ENCODE results near the gene CSNK1D.

CSNK1D gene

GRCh38 chr17:82240506-82241182, 32.9 kb downstream of the CSNK1D start:
- no peak for DNase-seq (ENCODE audit: low read depth, low spot score)

DNA sequence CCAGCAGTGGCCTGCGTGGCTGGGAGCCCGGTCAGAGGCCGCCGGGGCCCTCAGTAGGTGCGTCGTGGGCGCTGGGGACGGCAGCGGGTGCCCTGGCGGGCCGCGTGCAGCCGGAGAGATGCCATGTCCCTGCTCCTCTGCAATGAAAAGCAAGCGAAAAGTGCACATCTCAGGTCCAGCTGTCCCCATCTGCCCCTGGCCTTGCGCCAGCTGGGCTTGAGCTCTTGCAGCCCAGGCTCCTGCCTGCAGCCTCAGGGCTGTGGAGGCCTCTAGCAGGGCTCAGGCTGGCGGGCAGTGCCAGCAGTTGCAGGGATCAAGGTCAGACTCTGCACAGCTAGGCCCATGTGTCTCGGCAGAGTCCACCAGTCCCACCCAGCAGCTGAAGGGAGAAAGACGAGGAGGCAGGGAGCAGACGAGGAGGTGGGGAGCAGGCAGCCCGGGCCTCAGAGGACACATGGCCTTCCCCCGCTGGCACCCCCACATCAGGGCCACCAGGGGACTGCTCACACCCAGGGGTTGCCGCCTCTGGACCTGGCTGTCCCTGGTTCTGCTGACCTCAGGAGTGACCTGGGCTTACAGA, 33.5 kb downstream of the CSNK1D start:
- DNase-seq (ENCODE audit: low read depth, low spot score), result no peak

GRCh38 chr17:82239401-82239925, 34.0 kb downstream of the CSNK1D start:
- DNase-seq (ENCODE audit: low read depth, low spot score), result no peak

DNA sequence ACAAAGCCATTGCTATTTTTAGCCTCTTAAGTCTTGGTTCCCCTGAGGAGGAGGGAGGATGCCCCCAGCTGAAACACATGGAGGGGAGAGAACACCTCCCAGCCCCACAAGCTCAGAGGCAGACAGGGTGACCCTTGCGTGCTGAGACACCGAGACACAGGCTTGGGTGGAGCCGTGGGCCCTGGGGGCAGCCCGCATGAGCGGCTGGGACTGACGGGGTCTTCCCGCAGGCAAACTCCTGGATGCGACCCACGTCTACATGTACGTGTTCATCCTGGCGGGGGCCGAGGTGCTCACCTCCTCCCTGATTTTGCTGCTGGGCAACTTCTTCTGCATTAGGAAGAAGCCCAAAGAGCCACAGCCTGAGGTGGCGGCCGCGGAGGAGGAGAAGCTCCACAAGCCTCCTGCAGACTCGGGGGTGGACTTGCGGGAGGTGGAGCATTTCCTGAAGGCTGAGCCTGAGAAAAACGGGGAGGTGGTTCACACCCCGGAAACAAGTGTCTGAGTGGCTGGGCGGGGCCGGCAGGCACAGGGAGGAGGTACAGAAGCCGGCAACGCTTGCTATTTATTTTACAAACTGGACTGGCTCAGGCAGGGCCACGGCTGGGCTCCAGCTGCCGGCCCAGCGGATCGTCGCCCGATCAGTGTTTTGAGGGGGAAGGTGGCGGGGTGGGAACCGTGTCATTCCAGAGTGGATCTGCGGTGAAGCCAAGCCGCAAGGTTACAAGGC, 34.9 kb downstream of the CSNK1D start:
- peak; percentile 40 for DNase-seq (ENCODE audit: low read depth, low spot score)

- DNase-seq (ENCODE audit: low read depth, low spot score), result no peak
Measured at GRCh38 chr17:82237746-82238471, 35.6 kb downstream of the CSNK1D start.

GRCh38 chr17:82237083-82237745, 36.3 kb downstream of the CSNK1D start:
- no peak for DNase-seq (ENCODE audit: low read depth, low spot score)

GRCh38 chr17:82236142-82236971, 37.1 kb downstream of the CSNK1D start:
- DNase-seq (ENCODE audit: low read depth, low spot score), result peak; percentile 55

DNA sequence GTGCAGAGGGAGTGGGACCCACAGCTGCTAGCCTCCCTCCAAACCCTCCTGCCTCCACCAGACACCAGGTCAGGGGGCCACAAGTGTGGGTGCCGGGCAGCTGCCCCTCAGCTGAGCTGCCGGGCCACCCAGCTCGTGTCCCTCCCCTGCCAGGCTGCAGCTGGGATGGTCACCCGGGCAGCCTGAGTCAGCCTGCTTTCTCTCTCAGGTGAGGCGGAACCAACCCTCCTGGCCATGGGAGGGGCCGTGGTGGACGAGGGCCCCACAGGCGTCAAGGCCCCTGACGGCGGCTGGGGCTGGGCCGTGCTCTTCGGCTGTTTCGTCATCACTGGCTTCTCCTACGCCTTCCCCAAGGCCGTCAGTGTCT, 37.7 kb downstream of the CSNK1D start:
- no peak for DNase-seq (ENCODE audit: low read depth, low spot score)

- no peak for DNase-seq (ENCODE audit: low read depth, low spot score)
Measured at GRCh38 chr17:82235056-82235774, 38.3 kb downstream of the CSNK1D start.

DNA sequence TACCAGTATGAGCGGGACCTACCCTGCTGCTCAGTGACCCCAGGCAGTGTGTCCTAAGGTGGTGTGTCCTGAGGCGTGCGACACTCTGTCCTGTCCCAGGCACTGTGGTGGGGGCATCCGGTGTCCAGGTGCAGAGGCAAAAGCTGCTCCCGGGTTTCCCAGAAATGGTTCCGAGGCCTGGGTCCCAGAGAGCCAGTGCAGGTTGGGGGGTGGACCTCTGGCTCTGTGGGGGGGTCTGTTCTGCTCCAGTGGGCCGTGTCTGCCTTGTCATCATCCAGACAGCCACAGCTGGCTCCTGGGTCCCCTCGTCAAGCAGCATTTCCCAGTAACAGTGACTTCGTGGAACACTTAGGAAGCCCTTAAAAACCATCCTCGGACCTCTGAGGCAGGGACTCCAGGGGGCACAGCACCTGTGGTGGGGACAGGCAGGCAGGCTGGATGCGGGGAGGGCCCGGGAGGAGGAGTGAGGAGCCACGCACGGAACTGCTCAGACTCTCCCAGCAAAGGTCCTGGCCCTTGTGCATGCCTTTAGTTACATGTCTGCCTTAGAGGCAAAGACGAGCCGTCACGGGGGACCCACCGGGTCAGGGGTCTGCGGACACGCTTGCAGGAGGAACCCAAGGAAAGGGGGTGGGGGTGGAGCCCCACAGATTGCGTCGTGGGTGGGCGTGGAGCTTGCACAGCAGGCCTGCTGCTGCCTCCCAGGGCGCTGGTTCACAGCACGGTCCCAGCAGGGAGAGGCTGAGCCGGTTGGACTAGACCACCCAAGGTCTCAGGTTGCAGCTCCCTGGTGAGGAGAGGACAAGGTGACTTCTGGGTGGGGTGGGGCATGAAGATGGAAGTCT, 39.1 kb downstream of the CSNK1D start:
- no peak for DNase-seq (ENCODE audit: low read depth, low spot score)

- DNase-seq (ENCODE audit: low read depth, low spot score), result no peak
Measured at GRCh38 chr17:82232876-82233785, 40.4 kb downstream of the CSNK1D start.

- no peak for DNase-seq (ENCODE audit: low read depth, low spot score)
Measured at GRCh38 chr17:82232322-82232820, 41.1 kb downstream of the CSNK1D start.

DNA sequence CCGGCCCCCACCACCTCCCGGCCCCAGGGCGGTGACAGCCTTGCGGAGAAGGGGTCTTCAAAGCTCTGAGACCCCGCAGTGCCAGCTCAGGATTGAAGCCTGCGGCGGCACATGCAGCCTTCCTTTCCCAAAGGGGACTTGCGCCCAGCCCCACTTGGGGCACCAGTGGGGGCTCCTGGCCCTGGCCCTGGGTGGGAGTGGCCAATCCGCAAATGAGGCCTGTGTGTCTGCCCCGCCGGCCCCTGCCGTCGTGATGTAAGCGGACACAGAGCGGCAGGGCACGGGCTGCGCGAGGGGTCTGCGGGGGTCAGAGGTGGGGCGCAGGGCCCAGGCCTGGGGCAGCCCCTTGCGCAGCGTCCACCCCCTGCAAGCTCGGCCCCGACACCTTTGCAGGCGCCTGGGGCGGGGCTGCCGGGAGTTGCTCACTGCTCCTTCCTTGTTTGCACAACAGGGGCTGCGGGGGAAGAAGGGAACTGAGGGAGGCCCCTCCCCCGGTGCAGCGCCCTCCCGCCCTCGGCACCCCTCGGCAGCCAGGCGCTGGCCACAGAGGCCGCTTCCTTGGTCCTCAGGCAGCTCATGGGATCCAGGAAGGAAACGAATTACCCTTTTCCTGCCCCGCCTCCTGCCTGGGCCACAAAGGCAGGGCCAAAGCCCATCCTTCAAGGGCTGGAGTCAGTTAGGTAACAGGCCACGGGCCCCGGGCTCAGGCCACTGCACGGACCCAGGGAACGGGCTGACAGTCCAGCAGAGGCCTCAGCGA, 41.8 kb downstream of the CSNK1D start:
- no peak for DNase-seq (ENCODE audit: low read depth, low spot score)

- DNase-seq (ENCODE audit: low read depth, low spot score), result no peak
Measured at GRCh38 chr17:82231312-82231561, 42.3 kb downstream of the CSNK1D start.

GRCh38 chr17:82230609-82231311, 42.7 kb downstream of the CSNK1D start:
- no peak for DNase-seq (ENCODE audit: low read depth, low spot score)

GRCh38 chr17:82229698-82230608, 43.5 kb downstream of the CSNK1D start:
- DNase-seq (ENCODE audit: low read depth, low spot score), result no peak
